ENCODE data around the gene FNDC8. TPM values are rescaled to one million over a fixed set of nuclear protein-coding genes. Genes with fewer than 3 reads are reported as not detected.

Gene FNDC8
- total and polyA plus RNA-seq, 2 of the 8 experiments (the other 6 are each of a cell fraction or from before 2014, with no cell fraction given), result not detected

- Histone ChIP-seq H4K91ac (replicated peaks; ENCODE audit: insufficient read length, low read length) (peak within 1 kb of the TSS; percentile 87), H3K23me2 (ENCODE audit: low read depth, low read length) (peaks cover 9% of the 10 kb centered on the region; the same call in 1 of the 2 replicates), H3K4me1 (replicated peaks in 1 of 4; ENCODE audit: control insufficient read depth in 3 of 4, insufficient read depth in 4 of 4, low read length in 3 of 4) (peaks cover 0 to 4% (median 3%) of the 10 kb centered on the region in 4 experiments; a peak in 4 of 7 replicates), H3K4ac (replicated peaks; ENCODE audit: insufficient read length, low read depth, low read length) (no peak within 1 kb of the TSS), H3K4me3 (ENCODE audit: extremely low read depth in 1 of 4, insufficient read depth in 2 of 4, low read depth in 3 of 4, low read length in 4 of 4) (peak within 1 kb of the TSS; percentile 50 to 75 (median 69)), H2BK12ac (ENCODE audit: low read depth, low read length) (no peak within 1 kb of the TSS), H3K4me2 (ENCODE audit: insufficient read depth in 1 of 2, low read depth in 2 of 2, low read length in 2 of 2) (peak within 1 kb of the TSS; percentile 23 to 93), H4K8ac (ENCODE audit: extremely low read depth, insufficient read depth, low read length) (peak within 1 kb of the TSS; percentile 94), H2BK5ac (ENCODE audit: low read depth, low read length) (peak within 1 kb of the TSS; percentile 85; the same call in 1 of the 2 replicates), H3K9me3 (ENCODE audit: insufficient read depth in 2 of 2, low read depth in 1 of 2, low read length in 1 of 2) (no peaks in the 10 kb centered on the region), H3K79me1 (ENCODE audit: low read depth, low read length) (peaks cover 5% of the 10 kb centered on the region; the same call in 1 of the 2 replicates), H2BK15ac (ENCODE audit: low read length) (peak within 1 kb of the TSS; percentile 88), H3K23ac (ENCODE audit: insufficient read length) (no peak within 1 kb of the TSS), H4K5ac (ENCODE audit: insufficient read length, low read depth, low read length) (peak within 1 kb of the TSS; percentile 53), H3K18ac (ENCODE audit: extremely low read depth, low read length) (no peak within 1 kb of the TSS; the same call in 1 of the 2 replicates), H3K36me3 (ENCODE audit: control insufficient read depth in 2 of 4, insufficient read depth in 4 of 4, low read length in 3 of 4) (no peaks in the 10 kb centered on the region), H2BK120ac (replicated peaks; ENCODE audit: low read depth, low read length) (no peak within 1 kb of the TSS), H3K56ac (replicated peaks; ENCODE audit: insufficient read length, low read depth, low read length) (peak within 1 kb of the TSS; percentile 54), H3K9ac (replicated peaks in 1 of 4; ENCODE audit: extremely low read depth in 1 of 4, low read depth in 3 of 4, low read length in 3 of 4) (peak within 1 kb of the TSS; percentile 7 to 83 (median 68); a peak in 6 of 7 replicates), H2BK20ac (ENCODE audit: low read length) (0 out of 2 replicates have a peak within 1 kb of the TSS, but pooled peaks have one; percentile 61), H4K20me1 (replicated peaks in 1 of 2; ENCODE audit: control insufficient read depth in 1 of 2, insufficient read depth in 2 of 2, low read length in 2 of 2) (no peaks in the 10 kb centered on the region), H3K14ac (ENCODE audit: insufficient read length) (no peak within 1 kb of the TSS), H2AFZ (ENCODE audit: low read length) (peak within 1 kb of the TSS; percentile 97), H3K79me2 (ENCODE audit: control insufficient read depth in 1 of 2, insufficient read depth in 2 of 2, low read length in 2 of 2) (peaks cover 0 to 2% of the 10 kb centered on the region in 2 experiments; a peak in 1 of 4 replicates), H3K27ac (ENCODE audit: low read depth, low read length) (peak within 1 kb of the TSS; percentile 27; the same call in 1 of the 2 replicates), H3K27me3 (replicated peaks in 1 of 4; ENCODE audit: control insufficient read depth in 3 of 4, extremely low read depth in 1 of 4, insufficient read depth in 3 of 4, low read length in 3 of 4) (peaks cover 0 to 14% (median 3%) of the 10 kb centered on the region in 4 experiments; a peak in 3 of 7 replicates), H2AK5ac (ENCODE audit: low read depth, low read length) (no peak within 1 kb of the TSS)
- POLR2A ChIA-PET (ENCODE audit: partially characterized antibody), result interaction anchor here (0.5 to 5.6 kb wide), 21 partner anchors 9 to 247 kb away, joined by 3 to 46 read pairs (median 4); partner anchors contain the start of genes CCT6B, NLE1 and ZNF830
- DNase-seq (ENCODE audit: low read depth in 1 of 2, low spot score in 2 of 2) (peak; percentile 66 to 91), FAIRE-seq (no peak)
- CTCF ChIA-PET (ENCODE audit: partially characterized antibody), result interaction anchor here (0.6 to 4.0 kb wide), 35 partner anchors 7 to 792 kb away, joined by 3 to 43 read pairs (median 4); no protein-coding TSS in a partner anchor
- WGBS, 2 experiments (ENCODE audit: extremely low coverage in 1 of 2, insufficient coverage in 1 of 2, insufficient read length in 1 of 2, insufficient replicate concordance in 2 of 2, low coverage in 1 of 2, low lambda C conversion rate in 2 of 2, missing lambda C conversion rate in 1 of 2), result 2% methylated on average over 40 of the region's 72 CpGs; no CpG with 5 or more reads in 1 of the 2 experiments
- TF ChIP-seq MAX (IDR thresholded peaks at IDR 0.05) (peak; percentile 70), POU5F1 (IDR thresholded peaks at IDR 0.05; ENCODE audit: low read depth, low read length) (no peak), BCL11A (IDR thresholded peaks at IDR 0.05; ENCODE audit: low read depth in 2 of 2, low read length in 2 of 2) (no peak)
Observed at GRCh38 chr17:35119370-35120165, 1.8 kb upstream of the FNDC8 start, which contains the start of gene RAD51D. Gene RAD51D, minus strand, starts transcription at chr17:35119860. Its CDS starts 247 bp downstream, at chr17:35119613.
